T-helper 2 cell treated with Interferon-gamma antibody and Interleukin-4, amounts not matched to agents 5 μg/mL and 100 μg/mL, for 36 hours (primary cell): ENCODE results near the gene CACNA1B.

Experiments used
- DNase-seq: peaks from one replicate; pipeline ENCODE4 v3.0.0; 2021; ENCODE audit warnings: low spot score
- H3K27ac Mint-ChIP-seq: one replicate; pipeline ENCODE4 v1.8.0; 2021; ENCODE audit warnings: mild to moderate bottlenecking, mixed read lengths
- H3K27me3 Mint-ChIP-seq: one replicate; pipeline ENCODE4 v1.8.0; 2021; ENCODE audit warnings: low read depth, mixed read lengths
- H3K36me3 Mint-ChIP-seq: one replicate; pipeline ENCODE4 v1.8.0; 2021; ENCODE audit warnings: low read depth, mixed read lengths
- H3K4me1 Mint-ChIP-seq: one replicate; pipeline ENCODE4 v1.8.0; 2021; ENCODE audit warnings: low read depth, mixed read lengths
- H3K4me3 Mint-ChIP-seq: one replicate; pipeline ENCODE4 v1.8.0; 2022; ENCODE audit warnings: mild to moderate bottlenecking, moderate library complexity, mixed read lengths
- H3K9me3 Mint-ChIP-seq: one replicate; pipeline ENCODE4 v1.8.0; 2021; ENCODE audit warnings: mixed read lengths

Gene CACNA1B

DNA sequence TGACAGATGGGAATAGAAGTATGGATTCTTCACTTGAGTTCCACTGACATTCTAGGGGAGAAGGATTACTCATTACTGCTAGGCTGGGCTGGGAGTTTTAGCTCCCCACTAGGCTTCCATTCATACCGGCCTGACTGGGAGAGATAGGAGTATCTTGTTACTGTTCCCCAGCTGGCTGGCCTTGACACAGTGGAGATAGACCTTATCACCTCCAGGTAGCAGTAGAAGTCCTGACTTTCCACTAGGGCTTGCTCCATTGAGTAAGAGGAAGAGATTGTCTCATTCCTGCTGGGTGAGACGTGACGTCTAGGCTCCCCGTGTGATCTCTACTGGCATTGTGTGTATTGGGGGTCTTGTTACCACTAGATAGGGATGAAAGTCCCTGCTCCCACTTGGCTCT lies 156.4 kb downstream of the CACNA1B start:
- DNase-seq: no peak
- no peaks in the 10 kb centered on the region for H3K4me1 Mint-ChIP-seq
- H3K27ac Mint-ChIP-seq: no peak overlapping the region
- H3K27me3 Mint-ChIP-seq: peaks cover 28% of the 10 kb centered on the region
- H3K4me3 Mint-ChIP-seq: no peak overlapping the region
- no peaks in the 10 kb centered on the region for H3K9me3 Mint-ChIP-seq
- H3K36me3 Mint-ChIP-seq: no peaks in the 10 kb centered on the region

DNA sequence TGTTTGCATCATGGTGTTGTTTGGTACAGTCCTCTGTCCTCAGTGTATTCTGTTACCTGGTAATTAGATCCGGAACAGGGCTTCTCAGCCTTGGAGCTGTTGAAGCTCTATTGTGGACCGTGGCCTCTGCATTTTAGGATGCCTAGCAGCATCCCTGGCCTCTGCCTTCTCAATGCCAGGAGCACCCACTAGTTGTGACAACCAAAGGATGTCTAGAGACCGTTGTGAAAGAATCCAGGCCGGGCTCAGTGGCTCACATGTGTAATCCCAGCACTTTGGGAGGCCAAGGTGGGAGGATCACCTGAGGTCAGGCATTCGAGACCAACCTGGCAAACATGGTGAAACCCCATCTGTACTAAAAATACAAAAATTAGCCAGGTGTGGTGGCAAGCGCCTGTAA lies 159.6 kb downstream of the CACNA1B start:
- no peak for DNase-seq
- Mint-ChIP-seq H3K36me3 (no peaks in the 10 kb centered on the region), H3K4me3 (no peak overlapping the region), H3K9me3 (no peaks in the 10 kb centered on the region), H3K27me3 (peaks cover 11% of the 10 kb centered on the region), H3K27ac (no peak overlapping the region), H3K4me1 (no peaks in the 10 kb centered on the region)

DNA sequence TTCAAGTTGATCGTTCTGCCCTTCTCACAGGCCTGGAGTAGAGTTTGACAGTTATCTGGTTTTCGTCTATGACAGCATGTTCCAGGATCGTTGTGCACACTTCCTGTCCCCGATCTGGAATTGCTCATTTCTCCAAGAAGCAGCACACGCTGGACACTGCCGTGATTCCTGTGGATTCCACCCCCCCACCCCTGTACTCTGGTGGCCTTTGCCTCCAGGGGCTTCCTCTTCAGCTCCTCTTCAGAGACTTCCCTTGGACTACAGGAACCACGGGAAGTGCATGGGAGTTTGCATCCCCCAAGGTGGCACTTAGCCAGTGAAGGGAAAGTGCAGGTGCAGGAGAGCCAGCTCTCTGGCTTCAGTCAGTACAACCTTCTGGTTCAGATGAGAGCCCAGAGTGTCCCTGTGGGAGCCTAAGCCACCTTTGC lies 160.7 kb downstream of the CACNA1B start:
- H3K9me3 Mint-ChIP-seq: no peaks in the 10 kb centered on the region
- H3K36me3 Mint-ChIP-seq: no peaks in the 10 kb centered on the region
- no peak overlapping the region for H3K4me3 Mint-ChIP-seq
- H3K27ac Mint-ChIP-seq: no peak overlapping the region
- DNase-seq: no peak
- peaks cover 5% of the 10 kb centered on the region for H3K27me3 Mint-ChIP-seq
- H3K4me1 Mint-ChIP-seq: no peaks in the 10 kb centered on the region

DNA sequence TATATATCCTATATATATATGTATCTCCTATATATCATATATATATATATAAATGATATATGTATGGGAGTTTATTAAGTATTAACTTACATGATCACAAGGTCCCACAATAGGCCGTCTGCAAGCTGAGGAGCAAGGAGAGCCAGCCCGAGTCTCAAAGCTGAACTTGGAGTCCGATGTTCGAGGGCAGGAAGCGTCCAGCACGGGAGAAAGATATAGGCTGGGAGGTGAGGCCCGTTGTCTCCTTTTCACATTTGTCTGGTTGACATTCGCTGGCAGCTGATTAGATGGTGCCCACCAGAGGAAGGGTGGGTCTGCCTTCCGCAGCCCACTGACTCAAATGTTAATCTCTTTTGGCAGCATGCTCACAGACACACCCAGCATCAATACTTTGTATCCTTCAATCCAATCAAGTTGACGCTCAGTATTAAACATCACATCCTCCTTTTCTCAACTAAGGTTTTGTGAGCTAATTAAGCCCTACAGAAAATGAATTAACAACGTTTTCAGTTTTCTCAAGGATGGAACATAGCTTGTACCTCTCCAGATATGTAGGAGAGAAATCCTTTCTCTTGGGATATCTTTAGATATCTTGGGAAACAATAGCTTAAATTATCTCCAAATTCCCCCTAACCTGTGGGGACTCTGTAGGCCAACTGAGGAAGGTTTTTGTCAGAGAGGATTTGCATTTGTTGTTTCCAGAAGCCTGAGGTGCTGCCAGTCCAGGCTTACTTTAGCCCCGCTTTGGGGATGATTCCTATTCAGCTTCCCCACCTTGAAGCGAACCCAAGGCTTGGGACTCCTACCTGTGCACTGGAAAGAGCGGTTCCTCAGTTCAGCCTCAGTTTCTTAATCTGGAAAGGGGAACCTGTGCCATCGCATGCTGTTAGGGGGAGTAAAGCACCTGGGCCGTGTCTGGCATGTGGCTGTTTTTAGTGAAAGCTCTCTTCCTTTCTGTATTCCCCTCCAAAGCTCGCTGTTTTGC lies 163.2 kb downstream of the CACNA1B start:
- H3K9me3 Mint-ChIP-seq: no peaks in the 10 kb centered on the region
- no peak overlapping the region for H3K27ac Mint-ChIP-seq
- H3K27me3 Mint-ChIP-seq: no peaks in the 10 kb centered on the region
- H3K4me1 Mint-ChIP-seq: no peaks in the 10 kb centered on the region
- DNase-seq: no peak
- no peak overlapping the region for H3K4me3 Mint-ChIP-seq
- no peaks in the 10 kb centered on the region for H3K36me3 Mint-ChIP-seq

DNA sequence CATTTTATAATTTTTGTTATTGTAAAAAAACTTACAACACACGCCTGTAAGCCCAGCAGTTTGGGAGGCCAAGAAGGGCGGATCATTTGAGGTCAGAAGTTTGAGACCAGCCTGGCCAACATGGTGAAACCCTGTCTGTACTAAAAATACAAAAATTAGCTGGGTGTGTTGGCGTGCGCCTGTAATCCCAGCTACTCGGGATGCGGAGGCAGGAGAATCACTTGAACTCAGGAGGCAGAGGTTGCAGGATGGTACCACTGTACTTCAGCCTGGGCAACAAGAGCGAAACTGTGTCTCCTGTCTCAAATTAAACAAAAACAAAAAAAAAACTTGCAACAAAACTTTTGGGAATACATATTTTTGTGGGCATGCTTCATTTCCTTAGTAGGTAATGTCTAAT lies 164.6 kb downstream of the CACNA1B start:
- DNase-seq: no peak
- no peak overlapping the region for H3K27ac Mint-ChIP-seq
- H3K4me3 Mint-ChIP-seq: no peak overlapping the region
- H3K4me1 Mint-ChIP-seq: no peaks in the 10 kb centered on the region
- no peaks in the 10 kb centered on the region for H3K27me3 Mint-ChIP-seq
- H3K36me3 Mint-ChIP-seq: no peaks in the 10 kb centered on the region
- no peaks in the 10 kb centered on the region for H3K9me3 Mint-ChIP-seq

DNA sequence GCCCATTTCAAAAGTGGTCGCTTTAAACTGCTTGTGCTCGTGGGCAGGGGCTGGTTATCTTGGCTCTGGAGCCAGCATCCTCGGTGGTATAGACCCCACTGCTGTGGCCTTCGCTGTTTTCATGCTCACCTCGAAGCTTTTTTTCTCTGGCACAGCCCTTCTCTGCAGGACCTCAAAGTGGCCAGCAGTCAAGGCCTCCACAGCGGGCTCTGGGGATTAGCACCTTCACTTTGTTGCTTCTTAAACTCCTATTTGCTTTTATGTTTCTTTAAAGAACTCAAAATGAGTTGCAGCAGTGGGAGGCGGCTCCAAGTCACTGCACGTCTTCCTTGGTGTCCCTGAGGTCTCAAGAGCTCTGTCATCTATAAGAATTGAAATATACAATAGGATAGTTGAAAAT lies 165.1 kb downstream of the CACNA1B start:
- H3K36me3 Mint-ChIP-seq: no peaks in the 10 kb centered on the region
- no peak overlapping the region for H3K27ac Mint-ChIP-seq

DNA sequence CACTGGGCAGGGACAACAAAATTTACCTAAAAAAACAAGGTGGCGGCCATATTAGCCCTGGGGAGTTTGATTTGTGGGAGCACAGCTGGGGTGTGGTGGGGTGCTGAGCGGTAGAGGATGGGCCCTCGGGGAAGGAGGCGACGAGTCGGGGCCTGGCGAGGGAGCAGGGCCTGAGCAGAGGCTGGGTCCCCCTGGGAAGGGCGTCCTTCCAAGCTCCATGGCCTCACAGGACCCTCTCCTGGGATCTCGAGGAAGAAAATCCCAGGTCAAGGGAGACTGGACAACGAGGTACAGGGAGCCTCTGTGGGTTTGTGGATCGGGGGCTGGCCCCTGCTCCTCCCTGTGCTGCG lies 165.5 kb downstream of the CACNA1B start:
- no peaks in the 10 kb centered on the region for H3K9me3 Mint-ChIP-seq
- no peaks in the 10 kb centered on the region for H3K4me1 Mint-ChIP-seq
- H3K36me3 Mint-ChIP-seq: no peaks in the 10 kb centered on the region
- H3K27ac Mint-ChIP-seq: no peak overlapping the region
- DNase-seq: no peak
- no peak overlapping the region for H3K4me3 Mint-ChIP-seq
- H3K27me3 Mint-ChIP-seq: no peaks in the 10 kb centered on the region

More for the DNA sequence above, 165.1 kb downstream of the CACNA1B start:
- Mint-ChIP-seq H3K27me3 (no peaks in the 10 kb centered on the region), H3K4me3 (no peak overlapping the region), H3K9me3 (no peaks in the 10 kb centered on the region), H3K4me1 (no peaks in the 10 kb centered on the region)
- no peak for DNase-seq

DNA sequence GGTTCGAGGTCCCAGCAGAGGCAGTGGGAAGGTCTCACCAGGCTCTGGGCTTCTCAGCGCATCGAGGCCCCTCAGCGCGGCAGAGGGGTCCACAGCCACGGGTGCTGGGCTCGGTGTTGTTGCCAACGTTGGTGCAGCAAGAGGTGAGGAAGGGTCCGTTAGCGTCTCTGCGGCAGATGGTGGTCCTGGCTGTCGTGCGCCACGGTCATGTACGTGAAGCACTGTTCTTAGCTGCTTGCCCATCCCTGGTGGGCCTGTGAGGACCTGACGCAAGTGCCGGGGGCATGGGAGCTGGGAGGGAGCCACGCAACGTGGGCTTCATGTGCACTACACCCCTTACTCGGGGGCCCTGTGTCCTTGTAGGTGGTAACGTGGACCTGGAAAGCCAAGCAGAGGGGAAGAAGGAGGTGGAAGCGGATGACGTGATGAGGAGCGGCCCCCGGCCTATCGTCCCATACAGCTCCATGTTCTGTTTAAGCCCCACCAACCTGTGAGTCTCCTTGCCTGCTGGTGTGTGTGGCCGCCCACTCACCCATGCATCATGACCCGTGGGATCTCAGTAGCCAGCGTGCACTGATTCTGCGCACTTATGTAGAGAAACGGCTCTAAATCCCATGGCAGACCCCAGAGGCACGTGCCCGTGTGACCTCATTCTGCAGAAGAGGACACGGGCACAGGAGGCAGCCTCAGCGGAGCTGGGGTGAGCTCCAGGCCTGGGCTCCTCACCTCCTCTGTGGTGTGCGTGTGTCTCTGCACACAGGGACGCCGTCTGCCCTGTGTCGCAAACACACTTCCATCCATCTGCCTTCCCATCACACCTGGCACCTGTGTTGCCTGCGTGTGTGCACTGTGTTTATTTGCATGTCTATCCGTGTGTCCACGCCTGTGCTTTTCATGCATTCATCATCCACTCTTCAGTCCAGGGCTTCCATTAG lies 166.1 kb downstream of the CACNA1B start:
- H3K36me3 Mint-ChIP-seq: no peaks in the 10 kb centered on the region
- H3K27me3 Mint-ChIP-seq: no peaks in the 10 kb centered on the region
- no peak for DNase-seq
- no peak overlapping the region for H3K27ac Mint-ChIP-seq
- H3K9me3 Mint-ChIP-seq: no peaks in the 10 kb centered on the region
- H3K4me3 Mint-ChIP-seq: no peak overlapping the region
- no peaks in the 10 kb centered on the region for H3K4me1 Mint-ChIP-seq

DNA sequence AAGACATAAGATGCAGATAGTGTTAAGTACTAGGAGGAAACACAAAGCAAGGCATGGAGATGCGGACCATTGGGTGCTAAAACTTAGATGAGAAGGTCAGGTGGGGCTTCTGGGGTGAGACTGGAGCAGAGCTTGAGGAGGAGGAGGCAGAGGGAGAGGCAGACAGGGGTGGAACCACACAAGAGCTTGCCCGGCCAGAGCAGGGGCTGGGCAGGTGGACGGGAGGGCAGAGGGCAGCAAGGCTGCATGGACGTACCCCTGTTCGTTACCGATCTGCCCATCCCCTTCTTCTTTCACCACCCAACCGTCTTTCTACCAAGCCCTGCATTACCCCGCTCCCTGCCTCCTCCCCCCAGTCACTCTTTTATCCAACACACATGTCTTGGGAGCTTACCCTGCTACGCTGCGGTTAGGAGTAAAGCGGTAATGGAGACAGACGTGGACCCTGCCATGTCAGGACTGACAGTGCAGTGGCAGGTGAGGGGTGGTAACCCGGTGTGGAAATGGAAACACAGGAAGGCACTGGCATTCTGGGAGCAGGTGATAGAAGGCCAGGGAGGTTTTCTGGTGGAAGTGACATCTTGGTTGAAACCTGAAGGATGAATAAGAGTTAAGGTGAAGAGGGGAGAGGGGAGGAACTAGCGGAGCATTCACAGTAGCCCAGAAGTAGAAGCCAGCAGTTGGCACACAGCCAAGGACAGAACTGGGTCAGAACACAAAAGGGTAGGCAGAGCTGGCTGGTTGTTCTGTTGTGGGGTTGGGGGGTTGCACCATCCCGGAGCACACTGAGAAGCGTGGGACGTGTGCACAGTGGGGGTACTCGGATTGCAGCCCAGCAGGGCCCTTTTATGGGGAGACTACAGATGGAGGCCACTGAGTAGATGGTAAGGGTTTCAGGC lies 167.2 kb downstream of the CACNA1B start:
- no peaks in the 10 kb centered on the region for H3K4me1 Mint-ChIP-seq
- no peak overlapping the region for H3K27ac Mint-ChIP-seq
- no peaks in the 10 kb centered on the region for H3K27me3 Mint-ChIP-seq
- H3K36me3 Mint-ChIP-seq: no peaks in the 10 kb centered on the region
- H3K4me3 Mint-ChIP-seq: no peak overlapping the region
- H3K9me3 Mint-ChIP-seq: no peaks in the 10 kb centered on the region
- DNase-seq: no peak

DNA sequence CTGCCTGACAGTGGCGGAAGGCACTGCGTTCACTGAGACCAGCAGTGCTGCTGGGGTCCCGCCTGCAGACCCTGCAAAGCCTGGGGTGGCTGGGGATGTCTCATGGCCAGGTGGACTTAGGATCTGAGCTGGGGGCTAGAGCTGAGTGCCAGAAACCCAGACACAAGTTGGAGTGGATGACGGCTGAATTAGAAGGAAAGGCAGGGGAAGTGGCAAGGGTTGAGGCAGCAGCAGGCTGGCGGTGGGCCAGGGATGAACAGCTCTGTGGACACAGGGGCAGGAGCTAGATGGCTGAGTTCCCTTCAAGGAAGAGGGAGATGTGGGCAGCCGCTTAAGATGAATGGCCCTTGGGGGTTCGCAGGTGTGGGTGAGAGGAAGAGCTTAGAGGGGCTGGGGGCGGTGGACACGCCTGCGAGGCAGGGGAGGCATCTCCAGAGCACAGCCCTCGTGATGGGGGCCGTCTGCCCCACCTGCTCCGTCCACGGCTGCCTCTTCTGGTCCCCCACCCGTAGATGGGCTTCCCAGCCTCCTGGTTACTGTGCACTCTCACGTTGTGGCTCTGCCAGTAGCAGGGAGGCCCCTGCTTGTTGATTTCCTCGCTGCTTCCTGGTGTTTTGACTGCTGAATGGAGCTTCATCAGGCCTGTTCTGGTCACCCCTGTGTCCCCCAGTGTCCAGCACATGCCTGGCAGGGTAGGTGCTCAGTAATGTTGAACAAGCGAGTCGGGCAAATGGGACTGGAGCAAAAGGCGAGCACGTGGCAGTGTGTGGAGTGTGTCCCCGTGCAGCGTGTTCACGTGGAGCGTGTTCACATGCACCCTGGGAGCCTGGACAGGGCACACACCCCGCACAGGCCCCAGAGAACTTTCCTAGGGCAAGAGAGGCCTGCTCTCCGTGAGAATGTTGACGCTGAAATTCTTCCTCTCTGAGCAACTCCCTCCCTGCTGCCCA lies 168.2 kb downstream of the CACNA1B start:
- Mint-ChIP-seq H3K9me3 (no peaks in the 10 kb centered on the region), H3K4me3 (no peak overlapping the region), H3K4me1 (no peaks in the 10 kb centered on the region), H3K36me3 (no peaks in the 10 kb centered on the region), H3K27ac (no peak overlapping the region), H3K27me3 (no peaks in the 10 kb centered on the region)
- no peak for DNase-seq

DNA sequence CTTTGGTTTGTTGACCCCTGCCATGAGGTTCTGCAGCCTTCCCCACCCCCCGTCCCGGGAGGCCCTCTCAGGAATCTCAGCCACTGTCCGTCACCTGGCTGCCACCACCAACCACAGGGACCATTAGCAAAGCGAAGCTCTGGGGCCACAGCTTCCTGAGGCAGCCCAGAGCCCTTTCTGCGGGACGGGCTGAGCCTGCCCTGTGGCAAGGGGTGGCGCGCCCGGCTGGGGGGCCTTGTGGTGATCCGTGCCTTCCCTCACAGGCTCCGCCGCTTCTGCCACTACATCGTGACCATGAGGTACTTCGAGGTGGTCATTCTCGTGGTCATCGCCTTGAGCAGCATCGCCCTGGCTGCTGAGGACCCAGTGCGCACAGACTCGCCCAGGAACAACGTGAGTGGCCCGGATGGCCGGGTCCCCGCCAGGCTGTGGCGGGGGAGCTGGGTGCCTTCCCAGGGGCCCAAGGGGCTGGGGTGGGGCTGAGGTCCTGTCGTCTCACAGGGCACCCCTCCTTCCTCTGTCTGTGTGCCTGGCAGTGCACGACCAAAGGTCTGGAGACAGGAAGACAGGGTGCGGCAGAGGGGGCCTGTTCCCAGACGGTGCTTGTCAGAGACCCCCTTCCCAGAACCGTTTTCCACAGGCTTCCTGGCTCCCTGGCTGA lies 169.2 kb downstream of the CACNA1B start:
- Mint-ChIP-seq H3K9me3 (no peaks in the 10 kb centered on the region), H3K4me1 (no peaks in the 10 kb centered on the region), H3K36me3 (no peaks in the 10 kb centered on the region), H3K27me3 (no peaks in the 10 kb centered on the region), H3K4me3 (no peak overlapping the region), H3K27ac (no peak overlapping the region)
- no peak for DNase-seq

DNA sequence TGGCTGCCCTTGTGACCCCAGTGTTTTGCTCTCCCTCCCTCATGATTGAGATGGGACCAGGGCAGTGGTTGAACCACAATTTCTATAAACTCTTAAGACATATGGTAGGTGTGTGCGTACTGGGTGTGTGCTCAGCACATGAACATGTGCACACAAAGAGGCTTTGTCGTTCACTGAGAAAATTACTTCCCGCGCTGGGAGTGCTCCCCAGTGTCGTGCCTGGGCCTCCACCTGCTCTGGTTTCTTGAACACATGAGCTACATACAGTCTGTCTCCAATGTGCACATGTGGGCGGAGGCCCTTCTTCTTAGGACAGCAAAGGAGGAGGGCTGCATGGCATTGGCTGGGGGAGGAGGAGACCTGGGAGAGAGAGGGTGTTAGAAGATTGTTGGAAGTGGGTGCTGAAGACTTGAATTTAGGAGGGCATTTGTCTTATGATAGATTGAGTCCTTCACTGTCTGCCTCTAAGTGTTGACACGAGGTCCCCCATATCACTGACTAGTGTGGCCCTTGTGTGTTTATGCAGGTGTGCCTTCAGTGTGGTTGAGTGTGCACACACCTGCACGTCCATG lies 170.0 kb downstream of the CACNA1B start:
- Mint-ChIP-seq H3K27ac (no peak overlapping the region), H3K36me3 (no peaks in the 10 kb centered on the region), H3K9me3 (no peaks in the 10 kb centered on the region), H3K4me1 (no peaks in the 10 kb centered on the region), H3K27me3 (no peaks in the 10 kb centered on the region), H3K4me3 (no peak overlapping the region)
- DNase-seq: no peak
